Activated CD4-positive, alpha-beta T cell treated with anti-CD3 and anti-CD28 coated beads, Interleukin-2, Interleukin-4, amounts not matched to agents 100 ng/mL and 50 ng/mL, durations not matched to agents 16 hours and 8 hours (primary cell): ENCODE measurements around the gene MSX2.
"Not testable (repeated sequence)": the region's sequence is repeated elsewhere in the genome, so short reads cannot be mapped to it uniquely, and the experiment has no call there.

ENCODE experiments used
- DNase-seq: peaks from one replicate; pipeline ENCODE4 v3.0.0-alpha.2; 2020; ENCODE audit warnings: low spot score

Gene MSX2

GRCh38 chr5:174733091-174733690 is 8.8 kb downstream of the MSX2 start:
- no peak for DNase-seq

DNA sequence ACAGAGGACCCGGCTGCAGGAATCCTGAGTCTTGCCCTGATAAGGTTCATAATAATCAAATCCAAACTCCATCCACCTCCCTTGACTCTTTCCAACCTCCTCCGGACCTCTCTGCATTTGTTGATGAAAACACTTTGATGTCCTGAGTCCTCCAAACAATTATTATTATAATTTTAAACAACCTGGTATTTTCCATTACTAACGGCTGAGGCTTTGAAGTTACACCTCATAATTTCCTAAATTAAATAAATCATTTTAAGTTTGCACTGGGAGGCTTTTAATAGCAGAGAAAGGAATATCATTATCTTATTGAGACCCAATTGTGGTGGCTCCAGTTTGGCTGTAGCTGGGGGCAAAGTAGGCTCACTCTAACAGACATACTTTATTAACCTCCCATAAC is 9.5 kb downstream of the MSX2 start:
- no peak for DNase-seq

DNA sequence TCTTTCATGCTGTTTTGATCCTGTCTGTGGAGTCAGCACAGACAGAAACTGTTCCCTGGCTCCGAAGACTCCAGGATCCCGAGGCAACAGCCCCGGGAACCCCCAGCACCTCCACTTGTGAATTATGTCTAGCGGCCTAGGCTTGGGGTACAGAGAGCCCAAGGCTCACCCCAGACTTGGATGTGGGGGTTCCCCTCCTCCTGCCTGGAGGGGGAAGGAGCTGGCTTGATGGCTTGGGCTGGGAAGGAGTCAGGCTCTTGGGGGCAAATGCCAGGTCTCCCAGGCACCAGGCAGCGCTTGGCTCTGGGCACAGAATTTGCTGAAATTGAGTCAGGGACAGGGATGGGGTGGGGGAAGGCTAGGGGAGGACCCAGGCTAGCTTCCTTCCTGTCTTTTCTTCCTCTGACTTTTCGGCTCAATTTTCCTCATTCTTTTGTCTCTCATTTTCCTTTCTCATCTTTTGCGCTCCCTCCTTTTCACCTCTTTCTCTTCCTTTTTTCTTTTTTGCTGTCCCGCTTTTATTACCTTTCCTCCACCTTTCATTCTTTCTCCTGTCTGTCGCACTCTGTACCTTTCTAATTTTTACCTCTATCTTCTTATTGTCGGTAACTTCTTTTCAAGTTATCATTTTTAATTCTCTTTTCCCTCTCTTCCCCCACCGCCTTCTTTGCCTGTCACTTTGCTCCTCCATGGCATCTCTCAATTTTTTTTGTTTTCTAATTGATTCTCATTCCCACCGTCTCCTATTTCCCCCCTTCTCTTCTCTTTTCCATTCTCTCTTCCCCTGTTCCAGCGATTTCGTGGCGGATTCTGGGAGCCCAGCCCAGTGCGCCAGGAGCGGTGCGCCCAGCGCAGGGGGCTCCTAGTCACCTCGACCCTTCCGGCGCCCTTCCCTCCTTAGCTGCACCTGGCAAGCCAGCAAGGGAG is 10.5 kb downstream of the MSX2 start:
- no peak for DNase-seq

GRCh38 chr5:174735498-174736330 is 11.3 kb downstream of the MSX2 start:
- no peak for DNase-seq

GRCh38 chr5:174736331-174736721 is 11.9 kb downstream of the MSX2 start:
- no peak for DNase-seq

GRCh38 chr5:174736777-174737176 is 12.4 kb downstream of the MSX2 start:
- DNase-seq = no peak

- DNase-seq = no peak
Measured at GRCh38 chr5:174737330-174737729, 12.9 kb downstream of the MSX2 start.

DNA sequence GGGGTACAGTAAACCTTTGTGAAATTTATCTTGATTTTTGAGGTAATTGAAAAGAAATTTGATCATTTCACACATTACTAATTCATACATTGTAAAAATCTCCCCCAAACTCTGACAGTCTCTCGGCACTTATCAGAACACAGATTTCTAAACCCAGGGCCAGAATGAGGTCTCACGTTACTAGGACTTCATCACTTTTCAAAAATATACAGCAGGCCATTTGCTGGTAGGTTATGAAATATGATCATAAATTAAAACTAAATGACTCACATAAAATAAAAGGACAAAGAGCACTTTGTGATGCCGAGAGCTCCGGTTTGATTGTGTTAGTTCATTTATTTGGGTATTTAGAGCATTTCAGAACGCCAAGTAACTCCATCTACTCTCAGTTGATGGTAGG is 17.0 kb downstream of the MSX2 start:
- no peak for DNase-seq

- DNase-seq = no peak
Measured at GRCh38 chr5:174744896-174745295, 20.5 kb downstream of the MSX2 start.

DNA sequence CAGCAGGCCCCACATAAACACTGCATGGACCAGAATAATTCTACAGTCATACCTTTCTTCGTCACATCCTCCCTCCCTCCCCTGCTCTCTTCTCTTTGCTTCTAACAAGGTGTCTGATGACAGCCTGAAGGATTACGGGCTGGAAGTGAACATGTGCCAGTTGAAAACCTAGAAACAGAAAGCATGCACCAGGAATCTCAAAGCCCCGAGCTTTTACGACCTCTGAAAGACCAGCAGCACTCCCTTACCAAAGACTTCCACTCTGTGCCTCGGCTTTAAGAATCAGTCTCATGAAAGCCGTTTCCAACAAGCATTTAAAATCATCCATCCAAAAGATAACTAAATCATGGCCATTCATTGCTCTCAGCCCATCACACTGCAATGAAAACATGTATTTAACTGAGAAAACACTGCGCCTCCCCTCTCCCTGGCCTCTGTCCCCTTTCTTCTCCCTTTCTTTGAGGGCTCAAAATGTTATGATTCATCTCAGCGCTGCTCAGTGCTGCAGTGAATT is 21.3 kb downstream of the MSX2 start:
- no peak for DNase-seq

DNA sequence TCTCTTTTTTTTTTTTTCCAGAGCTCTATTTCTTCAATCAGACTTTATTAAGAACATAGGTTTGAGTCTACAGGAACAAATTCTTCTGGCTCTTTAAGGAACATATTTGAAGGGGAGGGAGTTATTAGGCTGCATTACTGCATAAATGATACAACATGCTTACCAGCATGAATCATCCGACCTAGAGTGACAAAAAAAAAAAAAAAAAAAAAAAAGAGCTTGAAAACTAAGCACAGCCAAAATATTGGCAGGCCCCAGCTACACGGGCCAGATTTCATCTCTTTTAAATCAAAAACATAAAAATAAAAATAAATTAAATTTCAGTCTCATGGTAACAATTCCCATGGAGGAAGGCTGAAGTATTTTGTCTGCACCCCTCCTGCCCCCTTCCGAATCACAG is 26.3 kb downstream of the MSX2 start:
- DNase-seq = no peak

DNA sequence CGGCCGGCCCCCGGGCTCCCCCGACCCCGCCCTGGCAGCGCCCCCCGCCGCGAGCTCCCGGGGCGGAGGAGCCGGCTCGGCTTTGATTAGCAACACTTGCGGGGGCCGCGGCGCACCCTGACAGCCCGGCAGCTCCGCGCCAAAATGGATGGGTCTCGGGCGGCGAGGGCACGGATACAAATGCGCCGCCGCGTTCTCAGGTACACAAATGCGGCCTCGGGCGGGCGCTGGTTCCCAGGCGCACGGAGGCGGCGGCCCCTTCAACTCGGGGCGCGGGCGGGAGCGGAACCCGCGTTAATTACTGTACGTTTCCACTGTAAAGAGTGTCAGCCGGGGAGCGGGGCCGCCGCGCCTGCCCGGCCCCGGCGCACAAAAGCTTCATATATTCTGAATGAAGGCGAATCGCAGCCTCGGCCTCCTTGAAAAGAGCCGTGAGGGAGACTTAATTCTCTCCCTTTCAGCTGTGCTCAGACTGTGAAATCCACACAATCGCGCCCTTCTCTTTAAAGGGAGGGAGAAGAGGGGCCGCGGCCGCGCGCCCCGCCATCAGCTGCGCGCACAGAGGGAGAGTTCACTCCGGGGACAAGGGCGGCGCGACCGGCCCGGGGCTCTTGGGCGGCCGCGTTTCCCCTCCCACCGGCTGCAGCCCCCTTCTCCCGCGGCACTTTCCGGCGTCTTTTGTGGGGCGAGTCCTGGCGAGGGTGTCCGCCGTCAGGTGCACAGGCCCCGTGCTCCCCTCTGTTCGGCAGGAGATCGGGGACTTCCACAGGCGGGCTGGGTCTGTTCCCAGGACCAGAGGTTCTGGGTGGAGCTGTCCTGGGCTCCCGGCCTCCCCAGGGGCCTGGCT is 27.0 kb downstream of the MSX2 start:
- no peak for DNase-seq

DNA sequence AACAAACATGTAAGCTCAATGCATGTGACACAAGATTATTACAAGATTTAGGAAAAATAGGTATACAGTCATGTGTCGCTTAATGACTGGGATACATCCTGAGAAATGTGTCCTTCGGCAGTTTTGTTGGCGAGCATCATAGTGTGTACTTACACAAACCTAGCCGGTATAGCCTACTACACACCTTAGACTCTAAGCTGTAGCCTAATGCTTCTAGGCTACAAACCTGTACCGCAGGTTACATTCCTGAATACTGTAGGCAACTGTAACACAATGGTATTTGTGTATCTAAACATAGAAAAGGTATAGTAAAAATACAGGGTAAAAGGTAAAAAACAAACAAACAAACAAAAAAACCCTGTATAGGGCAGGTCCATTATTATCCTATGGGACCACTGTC is 27.7 kb downstream of the MSX2 start:
- DNase-seq = no peak

GRCh38 chr5:174755106-174755505 is 30.7 kb downstream of the MSX2 start:
- DNase-seq = no peak

DNA sequence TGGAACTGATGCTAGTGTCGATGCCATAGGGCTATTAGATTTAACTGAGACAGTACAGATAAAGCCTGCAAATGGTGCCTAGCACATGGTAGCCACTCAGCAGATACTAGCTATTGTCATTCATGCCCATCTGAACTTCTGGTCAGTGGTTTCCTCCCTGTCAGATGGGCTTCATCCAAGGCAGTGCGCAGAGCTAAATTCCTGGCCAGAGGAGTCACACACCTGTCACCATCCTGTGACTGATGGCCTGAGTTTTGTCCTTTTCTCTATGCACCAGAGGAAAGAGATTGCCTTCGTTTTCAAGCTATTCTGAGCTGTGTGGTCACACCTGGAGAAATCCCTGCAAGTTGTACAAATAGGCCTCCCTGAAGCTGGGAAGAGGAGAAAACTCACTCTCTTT is 34.7 kb downstream of the MSX2 start:
- DNase-seq = no peak

DNA sequence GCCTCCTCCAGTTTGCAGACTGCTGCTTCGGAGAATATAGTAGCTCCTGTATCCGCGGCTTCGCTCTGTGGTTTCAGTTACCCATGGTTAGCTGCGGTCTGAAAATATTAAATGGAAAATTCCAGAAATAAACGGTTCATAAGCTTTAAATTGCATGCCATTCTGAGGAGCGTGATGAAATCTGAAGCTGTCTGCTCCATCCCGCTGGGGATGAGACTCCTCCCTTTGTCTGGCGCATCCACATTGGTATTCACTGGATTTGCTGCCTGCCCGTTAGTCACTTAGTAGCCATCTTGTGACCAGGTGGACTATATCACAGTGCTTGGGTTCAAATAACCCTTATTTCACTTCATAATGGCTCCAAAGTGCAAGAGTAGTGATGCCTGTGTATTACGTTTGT is 36.3 kb downstream of the MSX2 start:
- DNase-seq = no peak

- DNase-seq = not testable (repeated sequence)
Measured at GRCh38 chr5:174761341-174761740, 37.0 kb downstream of the MSX2 start.

GRCh38 chr5:174764309-174764708 is 39.9 kb downstream of the MSX2 start:
- DNase-seq = no peak

DNA sequence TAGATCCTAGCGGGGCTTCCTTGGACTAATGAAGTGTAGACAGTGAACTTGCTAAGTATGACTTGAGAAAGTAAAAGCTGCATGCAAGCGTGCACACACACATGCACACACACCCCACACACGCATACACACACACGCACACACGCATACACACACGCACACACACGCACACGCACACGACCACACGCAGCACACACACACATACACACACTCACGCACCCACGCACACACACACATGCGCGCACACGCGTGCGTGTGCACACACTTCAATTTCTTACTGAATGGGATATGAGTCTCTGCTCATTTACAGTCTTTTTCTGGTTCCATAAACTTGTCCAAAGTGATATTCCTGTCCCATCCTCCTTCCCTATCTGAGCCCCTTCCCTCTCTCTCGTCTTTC is 41.2 kb downstream of the MSX2 start:
- no peak for DNase-seq

GRCh38 chr5:174767670-174768069 is 43.3 kb downstream of the MSX2 start:
- no peak for DNase-seq

DNA sequence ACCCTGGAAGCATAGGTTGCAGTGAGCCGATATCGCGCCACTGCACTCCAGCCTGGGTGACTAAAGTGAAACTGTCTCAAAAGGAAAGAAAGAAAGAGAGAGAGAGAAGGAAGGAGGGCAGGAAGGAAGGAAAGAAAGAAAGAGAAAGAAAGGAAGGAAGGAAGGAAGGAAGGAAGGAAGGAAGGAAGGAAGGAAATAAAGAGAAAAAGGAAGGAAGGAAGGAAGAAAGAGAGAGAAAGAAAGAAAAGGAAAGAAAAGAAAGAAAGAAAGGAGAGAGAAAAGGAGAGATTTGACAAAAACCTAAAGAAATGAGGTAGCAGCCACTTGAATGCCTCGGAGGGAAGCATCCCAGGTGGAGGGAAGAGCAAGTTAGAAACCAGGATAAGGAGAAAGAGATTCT is 44.6 kb downstream of the MSX2 start:
- no peak for DNase-seq

DNA sequence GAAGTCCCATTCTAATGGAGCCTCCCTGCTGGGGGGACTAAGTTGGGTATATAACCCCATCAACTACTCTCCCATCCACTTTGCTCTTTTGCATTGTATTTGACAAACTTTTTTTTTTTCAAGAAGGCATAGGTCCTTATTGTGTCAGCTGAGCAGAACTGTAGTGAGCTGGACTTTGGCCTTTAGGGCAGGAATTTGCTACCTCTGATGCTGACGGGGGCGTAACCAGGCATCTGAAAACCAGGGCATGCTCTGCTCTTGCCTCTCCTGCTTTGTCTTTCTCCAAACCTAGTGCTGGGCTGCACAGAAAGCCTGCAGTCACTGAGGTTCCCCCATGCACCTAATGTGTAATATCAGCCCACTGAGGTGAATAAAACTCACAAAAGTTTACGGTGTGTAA is 49.0 kb downstream of the MSX2 start:
- DNase-seq = no peak
